WERI-Rb-1 (cell line): ENCODE results near the gene SBNO2.
"Not testable (repeated sequence)": the region's sequence is repeated elsewhere in the genome, so short reads cannot be mapped to it uniquely, and the experiment has no call there.

Source experiments
- DNase-seq: peaks from one replicate; pipeline ENCODE4 v3.0.0-alpha.2; 2020
- H3K27ac ChIP-seq: fragments of 250-450 bp; sonication (Bioruptor Pico); 2 replicates; pipeline ENCODE4 v1.5.1; 2020; ENCODE audit warnings: mild to moderate bottlenecking, moderate library complexity
- H3K27me3 ChIP-seq: fragments of 250-450 bp; sonication (Bioruptor Pico); 2 replicates; pipeline ENCODE4 v1.5.1; 2021; ENCODE audit warnings: mild to moderate bottlenecking, low read depth, moderate library complexity; ENCODE audit not compliant: insufficient read depth, severe bottlenecking
- H3K36me3 ChIP-seq: fragments of 250-450 bp; sonication (Bioruptor Pico); 2 replicates; pipeline ENCODE4 v1.5.1; 2020; ENCODE audit warnings: mild to moderate bottlenecking, moderate library complexity
- H3K4me3 ChIP-seq: 2 replicates; pipeline ENCODE4 v1.5.1; 2011; ENCODE audit warnings: low read depth, mild to moderate bottlenecking, control low read depth, low read length
- H3K9me3 ChIP-seq: fragments of 250-450 bp; sonication (Bioruptor Pico); 2 replicates; pipeline ENCODE4 v1.5.1; 2021; ENCODE audit warnings: mild to moderate bottlenecking, moderate library complexity; ENCODE audit not compliant: severe bottlenecking
- CTCF ChIP-seq: IDR thresholded peaks from 2 replicates; pipeline ENCODE4 v1.5.1; 2011; ENCODE audit warnings: low read depth, mild to moderate bottlenecking, control low read depth, inconsistent platforms, low read length

Gene SBNO2

GRCh38 chr19:1118999-1119398 lies 55.1 kb downstream of the SBNO2 start:
- TF ChIP-seq CTCF, result no peak
- DNase-seq, result no peak
- no peaks in the 10 kb centered on the region for H3K9me3 ChIP-seq
- no peak overlapping the region for H3K4me3 ChIP-seq
- no peak overlapping the region for H3K27ac ChIP-seq
- H3K27me3 ChIP-seq, result no peaks in the 10 kb centered on the region
- H3K36me3 ChIP-seq, result peaks cover 39% of the 10 kb centered on the region

DNA sequence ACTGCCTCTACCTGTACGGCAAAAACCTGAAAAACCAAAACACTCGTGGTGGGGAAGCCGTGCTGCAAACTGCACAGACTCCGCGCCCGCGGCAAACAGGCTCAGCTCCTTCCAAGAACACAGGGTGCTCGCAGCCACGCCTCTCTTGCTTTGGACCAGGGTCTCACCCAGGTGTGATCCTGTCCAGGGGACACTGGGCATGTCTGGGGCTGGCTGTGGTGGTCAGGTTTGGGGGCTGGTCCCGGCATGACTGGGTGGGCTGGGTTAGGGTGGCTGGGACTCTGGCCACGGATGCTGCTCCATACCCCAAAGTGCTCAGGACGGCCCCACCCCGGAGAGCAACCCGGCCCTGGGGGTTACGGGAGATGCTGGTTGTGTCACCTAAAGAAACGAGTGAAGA lies 56.4 kb downstream of the SBNO2 start:
- peaks cover 30% of the 10 kb centered on the region for H3K36me3 ChIP-seq
- no peak for TF ChIP-seq CTCF

DNA sequence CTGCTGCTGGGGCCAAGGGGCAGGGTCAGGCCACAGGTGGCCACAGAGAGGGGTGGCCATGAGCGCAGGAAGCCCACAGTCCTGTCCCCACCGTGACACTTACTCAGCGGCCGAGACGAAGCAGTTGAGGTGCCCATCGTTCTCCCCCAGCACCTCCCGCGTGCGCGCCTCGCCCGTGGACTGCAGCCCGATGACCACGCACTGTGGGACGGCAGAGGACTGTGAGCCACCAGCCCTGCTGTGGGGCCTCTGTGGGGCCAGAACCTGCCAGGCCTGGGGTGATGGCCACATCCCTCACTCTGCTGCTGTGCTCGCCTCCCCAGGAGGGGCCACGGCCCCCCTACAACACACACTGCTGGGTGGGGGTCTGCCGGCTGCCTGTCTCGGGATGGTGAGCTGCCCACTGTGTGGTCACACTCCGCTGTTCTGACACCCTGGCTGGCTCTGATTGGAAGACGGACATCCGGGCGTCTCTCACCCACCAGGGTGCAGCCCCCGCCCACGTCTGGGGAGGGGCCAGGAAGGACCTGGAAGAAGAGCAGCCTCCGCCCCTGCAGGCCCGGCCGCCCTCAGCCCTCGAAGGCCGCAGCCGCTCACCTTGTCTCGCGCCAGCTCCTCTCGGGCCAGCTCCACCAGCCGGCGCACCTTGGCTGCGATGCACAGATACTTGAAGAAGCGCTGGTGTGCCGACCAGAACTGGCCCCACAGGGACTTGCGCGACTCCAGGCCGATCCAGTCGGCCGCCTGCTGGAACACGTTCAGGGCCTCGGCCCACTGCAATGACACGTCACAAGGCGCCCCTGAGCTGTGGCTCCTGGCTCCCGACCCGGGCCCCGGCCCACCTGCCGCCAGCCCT lies 57.1 kb downstream of the SBNO2 start:
- H3K36me3 ChIP-seq, result peaks cover 26% of the 10 kb centered on the region
- no peak for DNase-seq
- H3K27ac ChIP-seq, result no peak overlapping the region
- H3K9me3 ChIP-seq, result no peaks in the 10 kb centered on the region
- no peak for TF ChIP-seq CTCF
- H3K27me3 ChIP-seq, result no peaks in the 10 kb centered on the region
- H3K4me3 ChIP-seq, result no peak overlapping the region

More for the DNA sequence above, 56.4 kb downstream of the SBNO2 start:
- no peaks in the 10 kb centered on the region for H3K27me3 ChIP-seq
- DNase-seq, result no peak
- H3K27ac ChIP-seq, result no peak overlapping the region
- H3K9me3 ChIP-seq, result no peaks in the 10 kb centered on the region
- H3K4me3 ChIP-seq, result no peak overlapping the region

- Histone ChIP-seq H3K36me3 (peaks cover 17% of the 10 kb centered on the region), H3K4me3 (no peak overlapping the region), H3K27me3 (no peaks in the 10 kb centered on the region), H3K9me3 (no peaks in the 10 kb centered on the region), H3K27ac (no peak overlapping the region)
- no peak for TF ChIP-seq CTCF
- no peak for DNase-seq
Observed at GRCh38 chr19:1115646-1116420, 58.2 kb downstream of the SBNO2 start.

DNA sequence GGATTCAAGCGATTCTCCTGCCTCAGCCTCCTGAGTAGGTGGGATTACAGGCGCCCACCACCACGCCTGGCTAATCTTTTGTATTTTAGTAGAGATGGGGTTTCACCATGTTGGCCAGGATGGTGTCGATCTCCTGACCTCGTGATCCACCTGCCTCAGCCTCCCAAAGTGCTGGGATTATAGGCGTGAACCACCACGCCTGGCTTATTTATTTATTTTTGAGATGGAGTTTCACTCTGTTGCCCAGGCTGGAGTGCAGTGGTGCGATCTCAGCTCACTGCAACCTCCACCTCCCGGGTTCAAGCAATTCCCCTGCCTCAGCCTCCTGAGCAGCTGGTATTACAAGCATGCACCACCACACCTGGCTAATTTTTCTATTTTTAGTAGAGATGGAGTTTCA lies 59.3 kb downstream of the SBNO2 start:
- H3K27me3 ChIP-seq, DNase-seq, H3K4me3 ChIP-seq, H3K9me3 ChIP-seq, H3K27ac ChIP-seq: not testable (repeated sequence)
- peaks cover 17% of the 10 kb centered on the region for H3K36me3 ChIP-seq

GRCh38 chr19:1113986-1114483 lies 60.0 kb downstream of the SBNO2 start:
- Histone ChIP-seq H3K27me3 (no peaks in the 10 kb centered on the region), H3K4me3 (no peak overlapping the region), H3K36me3 (peaks cover 20% of the 10 kb centered on the region), H3K27ac (peak overlapping the region; percentile 62), H3K9me3 (no peaks in the 10 kb centered on the region)
- no peak for DNase-seq
- TF ChIP-seq CTCF, result no peak
